C4-2B (cell line): Measurements from ENCODE around the gene RASL12.

Experiments
- H3K27ac ChIP-seq: fragments of 450-650 bp; 2 replicates; pipeline ENCODE4 v1.5.1; 2017
- CTCF ChIP-seq: fragments of 450-650 bp; conservative IDR thresholded peaks from 2 replicates; pipeline ENCODE4 v1.5.1; 2017; ENCODE audit warnings: mild to moderate bottlenecking
- ZFX ChIP-seq: fragments of 450-650 bp; IDR thresholded peaks from 2 replicates; pipeline ENCODE4 v1.6.1; 2017

RASL12 gene

GRCh38 chr15:65072027-65072426 lies 4.2 kb upstream of the RASL12 start:
- TF ChIP-seq ZFX, result no peak
- no peak for TF ChIP-seq CTCF

GRCh38 chr15:65071381-65071811 lies 3.6 kb upstream of the RASL12 start:
- TF ChIP-seq CTCF (no peak), ZFX (no peak)
- H3K27ac ChIP-seq, result no peak overlapping the region

More at GRCh38 chr15:65072027-65072426, 4.2 kb upstream of the RASL12 start:
- no peak overlapping the region for H3K27ac ChIP-seq

- no peak for TF ChIP-seq CTCF
- no peak for TF ChIP-seq ZFX
- no peak overlapping the region for H3K27ac ChIP-seq
Observed at GRCh38 chr15:65069779-65070546, 2.2 kb upstream of the RASL12 start.

- no peak overlapping the region for H3K27ac ChIP-seq
- no peak for TF ChIP-seq ZFX
- no peak for TF ChIP-seq CTCF
Observed at GRCh38 chr15:65069179-65069578, 1.4 kb upstream of the RASL12 start.

- no peak overlapping the region for H3K27ac ChIP-seq
- TF ChIP-seq CTCF, result no peak
Observed at GRCh38 chr15:65068403-65068788, 605 bp upstream of the RASL12 start.

- no peak for TF ChIP-seq CTCF
- no peak for TF ChIP-seq ZFX
- no peak overlapping the region for H3K27ac ChIP-seq
Observed at GRCh38 chr15:65067317-65067644, 510 bp downstream of the RASL12 start.

GRCh38 chr15:65066635-65067316 lies 1.0 kb downstream of the RASL12 start:
- TF ChIP-seq CTCF (no peak), ZFX (no peak)
- H3K27ac ChIP-seq, result no peak overlapping the region
